ENCODE measurements around the gene PLCL2.
A peak's percentile ranks its signal among the peaks of the same experiment; 100 is the strongest.

Gene PLCL2

DNA sequence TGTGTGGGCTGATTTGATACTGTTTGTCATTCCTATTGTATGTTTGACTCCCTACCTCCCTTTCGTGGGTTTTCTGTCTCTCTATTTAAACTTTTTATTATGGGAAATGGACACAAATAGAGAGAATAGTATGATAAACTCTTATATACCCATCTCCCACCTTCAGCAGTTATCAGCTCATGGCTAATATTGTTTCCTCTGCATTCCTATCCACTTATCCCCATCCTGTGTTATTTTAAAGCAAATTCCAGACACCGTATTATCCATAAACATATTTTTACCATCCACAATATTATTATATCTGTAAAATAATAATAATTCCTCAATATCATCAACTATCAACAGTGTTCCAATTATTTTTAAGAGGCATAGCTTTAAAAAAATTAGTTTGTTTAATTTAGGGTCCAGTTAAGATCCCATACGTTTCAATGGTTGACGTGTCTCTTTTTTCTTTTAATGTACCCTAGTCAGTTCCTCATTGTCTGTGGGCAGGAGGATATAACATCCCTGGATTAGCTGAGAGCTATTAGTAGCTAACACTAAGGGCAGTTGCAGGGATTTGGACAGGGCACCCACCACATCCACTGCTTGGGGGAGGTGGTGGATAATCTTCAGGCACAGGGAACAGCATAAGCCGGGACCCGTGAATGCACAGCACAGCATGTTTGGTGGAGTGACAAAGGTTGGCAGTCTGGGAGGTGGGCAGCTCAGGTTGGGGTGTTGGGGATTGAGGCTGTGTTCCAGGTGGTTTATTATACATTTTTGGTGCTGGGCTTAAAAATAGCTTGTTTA is 23.5 kb downstream of the PLCL2 start:
- Histone ChIP-seq H3K4me2 (peak overlapping the region; percentile 87), H3K4me1 (ENCODE audit: low read depth, poor library complexity, severe bottlenecking) (peaks cover 100% of the 10 kb centered on the region), H3K27ac (peak overlapping the region; percentile 73), H3K9ac (no peak overlapping the region; the same call in 1 of the 2 replicates), H3K4me3 (IDR thresholded peaks at IDR 0.05; ENCODE audit: insufficient read depth, low read depth, low read length) (peak overlapping the region; percentile 82), H3K36me3 (ENCODE audit: insufficient read depth) (no peaks in the 10 kb centered on the region), H4K20me1 (ENCODE audit: insufficient read depth) (no peaks in the 10 kb centered on the region), H3K79me2 (ENCODE audit: insufficient read depth, low read depth) (peaks cover 84% of the 10 kb centered on the region), H3K27me3 (ENCODE audit: insufficient read depth, low read depth) (no peaks in the 10 kb centered on the region), H2AFZ (ENCODE audit: low read depth) (no peak overlapping the region)
- TF ChIP-seq, protein P1, sequence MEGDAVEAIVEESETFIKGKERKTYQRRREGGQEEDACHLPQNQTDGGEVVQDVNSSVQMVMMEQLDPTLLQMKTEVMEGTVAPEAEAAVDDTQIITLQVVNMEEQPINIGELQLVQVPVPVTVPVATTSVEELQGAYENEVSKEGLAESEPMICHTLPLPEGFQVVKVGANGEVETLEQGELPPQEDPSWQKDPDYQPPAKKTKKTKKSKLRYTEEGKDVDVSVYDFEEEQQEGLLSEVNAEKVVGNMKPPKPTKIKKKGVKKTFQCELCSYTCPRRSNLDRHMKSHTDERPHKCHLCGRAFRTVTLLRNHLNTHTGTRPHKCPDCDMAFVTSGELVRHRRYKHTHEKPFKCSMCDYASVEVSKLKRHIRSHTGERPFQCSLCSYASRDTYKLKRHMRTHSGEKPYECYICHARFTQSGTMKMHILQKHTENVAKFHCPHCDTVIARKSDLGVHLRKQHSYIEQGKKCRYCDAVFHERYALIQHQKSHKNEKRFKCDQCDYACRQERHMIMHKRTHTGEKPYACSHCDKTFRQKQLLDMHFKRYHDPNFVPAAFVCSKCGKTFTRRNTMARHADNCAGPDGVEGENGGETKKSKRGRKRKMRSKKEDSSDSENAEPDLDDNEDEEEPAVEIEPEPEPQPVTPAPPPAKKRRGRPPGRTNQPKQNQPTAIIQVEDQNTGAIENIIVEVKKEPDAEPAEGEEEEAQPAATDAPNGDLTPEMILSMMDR (conservative IDR thresholded peaks at IDR 0.05; ENCODE audit: low read depth, low read length): no peak

DNA sequence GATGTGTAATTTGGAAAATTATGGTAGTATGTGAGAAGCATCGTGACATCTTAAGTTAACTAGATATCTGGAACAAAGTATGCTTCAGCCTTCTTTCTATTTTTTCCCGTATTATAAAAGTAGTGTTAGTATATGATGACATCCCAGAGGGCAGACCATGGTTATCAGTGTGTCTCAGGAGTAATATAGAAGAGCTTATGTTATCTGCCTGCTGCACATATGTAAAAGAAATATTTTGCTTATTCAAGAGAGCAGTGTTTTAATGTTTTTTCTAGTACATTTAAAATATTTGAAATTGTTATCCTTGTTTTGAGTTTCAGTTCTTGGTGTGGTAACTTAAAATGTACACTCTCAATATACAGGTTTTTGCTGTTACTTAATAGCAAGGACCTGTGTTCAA is 24.1 kb downstream of the PLCL2 start:
- H3K9ac ChIP-seq: no peak overlapping the region
- peak overlapping the region; percentile 87; the same call in 1 of the 2 replicates for H3K4me2 ChIP-seq
- H3K27me3 ChIP-seq (ENCODE audit: insufficient read depth, low read depth): no peaks in the 10 kb centered on the region
- no peaks in the 10 kb centered on the region for H4K20me1 ChIP-seq (ENCODE audit: insufficient read depth)
- TF ChIP-seq, protein P1 (conservative IDR thresholded peaks at IDR 0.05; ENCODE audit: low read depth, low read length): no peak
- H3K4me3 ChIP-seq (IDR thresholded peaks at IDR 0.05; ENCODE audit: insufficient read depth, low read depth, low read length): no peak overlapping the region
- no peak overlapping the region for H2AFZ ChIP-seq (ENCODE audit: low read depth)
- no peaks in the 10 kb centered on the region for H3K36me3 ChIP-seq (ENCODE audit: insufficient read depth)
- peaks cover 80% of the 10 kb centered on the region for H3K79me2 ChIP-seq (ENCODE audit: insufficient read depth, low read depth)
- H3K27ac ChIP-seq: peak overlapping the region; percentile 73; the same call in 1 of the 2 replicates
- H3K4me1 ChIP-seq (ENCODE audit: low read depth, poor library complexity, severe bottlenecking): peaks cover 100% of the 10 kb centered on the region

DNA sequence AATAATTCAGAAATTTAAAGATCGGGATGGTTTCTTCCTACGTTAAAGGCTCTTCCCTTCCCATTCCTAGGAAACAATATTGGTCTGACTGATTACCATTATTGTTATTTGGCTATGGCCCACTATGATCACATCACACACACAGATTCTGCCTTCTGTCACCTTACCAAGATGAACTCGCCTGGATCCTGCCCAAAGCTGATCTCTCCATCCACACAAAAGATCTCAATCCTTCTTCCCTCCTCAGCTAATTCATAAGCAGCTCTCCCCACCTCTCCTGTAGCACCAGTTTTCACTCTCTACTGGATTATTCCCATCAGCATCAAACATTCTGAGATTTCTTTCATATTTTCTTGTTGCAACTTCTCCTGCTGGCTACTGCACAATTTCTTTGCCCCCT is 25.0 kb downstream of the PLCL2 start:
- no peaks in the 10 kb centered on the region for H3K27me3 ChIP-seq (ENCODE audit: insufficient read depth, low read depth)
- no peak overlapping the region for H3K4me3 ChIP-seq (IDR thresholded peaks at IDR 0.05; ENCODE audit: insufficient read depth, low read depth, low read length)
- H4K20me1 ChIP-seq (ENCODE audit: insufficient read depth): no peaks in the 10 kb centered on the region
- TF ChIP-seq, protein P1 (conservative IDR thresholded peaks at IDR 0.05; ENCODE audit: low read depth, low read length): no peak
- H2AFZ ChIP-seq (ENCODE audit: low read depth): no peak overlapping the region
- peaks cover 100% of the 10 kb centered on the region for H3K4me1 ChIP-seq (ENCODE audit: low read depth, poor library complexity, severe bottlenecking)
- H3K27ac ChIP-seq: no peak overlapping the region
- 0 out of 2 replicates have a peak overlapping the region, but pooled peaks have one; percentile 15 for H3K4me2 ChIP-seq
- H3K36me3 ChIP-seq (ENCODE audit: insufficient read depth): no peaks in the 10 kb centered on the region
- peaks cover 80% of the 10 kb centered on the region for H3K79me2 ChIP-seq (ENCODE audit: insufficient read depth, low read depth)
- H3K9ac ChIP-seq: no peak overlapping the region

DNA sequence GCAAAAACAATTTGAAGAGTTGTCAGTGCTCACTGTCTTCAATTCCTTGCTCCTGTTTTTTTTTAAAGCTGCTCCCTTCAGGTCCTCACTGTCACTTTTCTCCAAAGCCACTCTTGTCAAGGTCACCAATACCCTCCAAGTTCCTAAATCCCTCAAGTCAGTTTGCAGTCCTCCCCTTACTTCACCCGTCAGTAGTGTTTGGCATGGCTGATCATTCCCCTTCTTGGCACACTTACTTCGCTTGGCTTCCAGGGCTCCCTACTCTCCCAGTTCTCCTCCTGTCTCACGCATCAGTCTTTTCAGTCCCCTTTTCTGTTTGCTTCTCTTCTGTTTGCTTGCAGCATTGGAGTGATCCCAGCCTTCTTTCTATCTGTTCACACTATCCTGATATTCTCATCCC is 25.5 kb downstream of the PLCL2 start:
- TF ChIP-seq, protein P1 (conservative IDR thresholded peaks at IDR 0.05; ENCODE audit: low read depth, low read length): no peak
- H3K4me1 ChIP-seq (ENCODE audit: low read depth, poor library complexity, severe bottlenecking): peaks cover 100% of the 10 kb centered on the region

More for the DNA sequence above, 25.5 kb downstream of the PLCL2 start:
- Histone ChIP-seq H3K9ac (no peak overlapping the region), H3K4me2 (peak overlapping the region; percentile 15; the same call in 1 of the 2 replicates), H3K27me3 (ENCODE audit: insufficient read depth, low read depth) (no peaks in the 10 kb centered on the region), H2AFZ (ENCODE audit: low read depth) (no peak overlapping the region), H3K4me3 (IDR thresholded peaks at IDR 0.05; ENCODE audit: insufficient read depth, low read depth, low read length) (no peak overlapping the region), H3K27ac (no peak overlapping the region), H3K79me2 (ENCODE audit: insufficient read depth, low read depth) (peaks cover 80% of the 10 kb centered on the region), H4K20me1 (ENCODE audit: insufficient read depth) (no peaks in the 10 kb centered on the region), H3K36me3 (ENCODE audit: insufficient read depth) (no peaks in the 10 kb centered on the region)
